Kidney (tissue), 14 donors: ENCODE data around the gene RHOF. TPM values are rescaled to one million over a fixed set of nuclear protein-coding genes. Genes with fewer than 3 reads are reported as not detected.

Experiments used
- DNase-seq, 5 donors: peaks; one replicate each; pipeline ENCODE4 v3.0.0-alpha.2; 2013 to 2020
- FAIRE-seq: peaks from 2 replicates; lab custom pipeline; 2012; peaks lifted over from hg19 to GRCh38; lab: Jason Lieb, UNC
- H3K27ac ChIP-seq, 2 donors: one replicate each; pipeline ENCODE4 v1.7.0; 2013; ENCODE audit warnings: low read depth in 2 of 2, low read length in 2 of 2, inconsistent platforms in 1 of 2
- H3K27me3 ChIP-seq: one replicate; pipeline ENCODE4 v1.7.1; 2013; ENCODE audit warnings: low read length, inconsistent platforms; ENCODE audit not compliant: control insufficient read depth, insufficient read depth
- H3K36me3 ChIP-seq, 3 donors: one replicate each; pipeline versions ENCODE4 v1.7.0 to v1.7.1; 2013; ENCODE audit warnings: low read length in 3 of 3, control low read depth in 1 of 3, inconsistent platforms in 1 of 3; ENCODE audit not compliant: insufficient read depth in 3 of 3, control insufficient read depth in 2 of 3
- H3K4me1 ChIP-seq, 3 donors: one replicate each; pipeline versions ENCODE4 v1.7.0 to v1.7.1; 2013; ENCODE audit warnings: low read length in 3 of 3, inconsistent platforms in 1 of 3, low read depth in 1 of 3; ENCODE audit not compliant: control insufficient read depth in 2 of 3, insufficient read depth in 2 of 3
- H3K4me3 ChIP-seq, 3 donors: one replicate each; pipeline versions ENCODE4 v1.7.0 to v1.8.1; 2013; ENCODE audit warnings: low read length in 3 of 3, control low read depth in 1 of 3, inconsistent platforms in 1 of 3
- H3K9ac ChIP-seq, 3 donors: one replicate each; pipeline versions ENCODE4 v1.7.0 to v1.7.1; 2013; ENCODE audit warnings: low read length in 3 of 3, control low read depth in 1 of 3, inconsistent platforms in 1 of 3
- H3K9me3 ChIP-seq, 3 donors: one replicate each; pipeline versions ENCODE4 v1.7.0 to v1.7.1; 2013; ENCODE audit warnings: low read length in 3 of 3, control low read depth in 1 of 3, inconsistent platforms in 1 of 3; ENCODE audit not compliant: control insufficient read depth in 2 of 3, insufficient read depth in 1 of 3
- intact Hi-C: fragments of 100-400 bp; cut with DNase I; formaldehyde crosslinking; loops from one replicate; pipeline ENCODE4 v1.11.1; 2022
- polyA plus RNA-seq: library from polyadenylated mRNA; stranded (reverse); fragments of 350-450 nt; fragmentation: Illumina TruSeq; extraction: RNeasy Lipid Tissue Mini Kit (QIAGEN cat#74804); gene quantifications from one replicate; pipeline ENCODE4 v1.2.3, GENCODE V29; 2014; ENCODE audit warnings: low read depth, low replicate concordance; ENCODE audit not compliant: insufficient read depth
- total RNA-seq: library from RNA; stranded (reverse); fragmentation: NEBNext Ultra II Directional; extraction: Animal tissue kit (Norgen Biotek cat#: 25700); gene quantifications from one replicate; pipeline ENCODE4 v1.2.1, GENCODE V29; 2021
- TF ChIP-seq, protein P1 (sequence below): IDR thresholded peaks from 3 replicates; pipeline ENCODE4 v1.5.1; 2012; ENCODE audit warnings: mild to moderate bottlenecking, moderate library complexity, borderline replicate concordance; ENCODE audit not compliant: insufficient read depth; ENCODE audit errors: extremely low read depth
- donor health status: control.
- donor health status: control.
- donor health status: control.
- donor health status: control.
- donor health status: control.
- donor health status: DM: yes; HTN: yes; CAD: no.
- donor health status: Normal renal cell carcinoma (clear cell type).

RHOF gene
- total and polyA plus RNA-seq, 2 donors from 2014 or later = 23.9 to 42.6 TPM

DNA sequence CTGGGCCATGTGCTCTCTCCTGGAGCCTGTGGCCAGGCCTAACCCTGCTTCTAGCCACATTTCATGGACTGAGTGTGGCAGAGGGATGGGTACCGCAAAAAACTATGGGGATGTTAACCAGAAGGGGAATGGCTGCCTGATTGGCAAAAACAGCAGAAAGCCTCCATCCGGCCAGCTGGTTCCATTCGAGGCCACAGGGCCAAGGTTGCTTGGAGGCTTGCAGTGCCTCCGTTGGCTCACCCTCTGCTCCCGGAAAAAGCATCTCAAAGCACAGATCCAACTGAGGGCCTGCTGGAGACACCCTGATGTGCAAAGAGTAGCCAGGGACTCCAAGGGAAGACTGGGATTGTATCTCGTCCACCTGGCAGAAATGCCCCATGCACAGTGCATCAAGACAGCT is 64.5 kb downstream of the RHOF start:
- Histone ChIP-seq H3K36me3 (no peaks in the 10 kb centered on the region), H3K4me1 (no peaks in the 10 kb centered on the region), H3K4me3 (no peak overlapping the region), H3K9me3 (no peaks in the 10 kb centered on the region), H3K27ac (no peak overlapping the region), H3K27me3 (no peaks in the 10 kb centered on the region), H3K9ac (no peak overlapping the region)
- intact Hi-C loops = no loop called here
- DNase-seq = no peak
- no peak for FAIRE-seq
- TF ChIP-seq, protein P1, sequence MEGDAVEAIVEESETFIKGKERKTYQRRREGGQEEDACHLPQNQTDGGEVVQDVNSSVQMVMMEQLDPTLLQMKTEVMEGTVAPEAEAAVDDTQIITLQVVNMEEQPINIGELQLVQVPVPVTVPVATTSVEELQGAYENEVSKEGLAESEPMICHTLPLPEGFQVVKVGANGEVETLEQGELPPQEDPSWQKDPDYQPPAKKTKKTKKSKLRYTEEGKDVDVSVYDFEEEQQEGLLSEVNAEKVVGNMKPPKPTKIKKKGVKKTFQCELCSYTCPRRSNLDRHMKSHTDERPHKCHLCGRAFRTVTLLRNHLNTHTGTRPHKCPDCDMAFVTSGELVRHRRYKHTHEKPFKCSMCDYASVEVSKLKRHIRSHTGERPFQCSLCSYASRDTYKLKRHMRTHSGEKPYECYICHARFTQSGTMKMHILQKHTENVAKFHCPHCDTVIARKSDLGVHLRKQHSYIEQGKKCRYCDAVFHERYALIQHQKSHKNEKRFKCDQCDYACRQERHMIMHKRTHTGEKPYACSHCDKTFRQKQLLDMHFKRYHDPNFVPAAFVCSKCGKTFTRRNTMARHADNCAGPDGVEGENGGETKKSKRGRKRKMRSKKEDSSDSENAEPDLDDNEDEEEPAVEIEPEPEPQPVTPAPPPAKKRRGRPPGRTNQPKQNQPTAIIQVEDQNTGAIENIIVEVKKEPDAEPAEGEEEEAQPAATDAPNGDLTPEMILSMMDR = no peak

Other genes with a start within 250 kb of the RHOF start
- 19.7 TPM for gene KDM2B, start 212.7 kb downstream of the RHOF start, total RNA-seq
- gene KDM2B, start 212.7 kb downstream of the RHOF start, polyA plus RNA-seq = 6.2 TPM
- 16.5 TPM for gene ORAI1, start 167.2 kb downstream of the RHOF start, total RNA-seq
- 18.2 TPM for gene ORAI1, start 167.2 kb downstream of the RHOF start, polyA plus RNA-seq
- 1.9 TPM for gene MORN3, start 124.0 kb downstream of the RHOF start, total RNA-seq
- gene MORN3, start 124.0 kb downstream of the RHOF start, polyA plus RNA-seq = 1.5 TPM
- 14.2 TPM for gene TMEM120B, start 80.9 kb downstream of the RHOF start, total RNA-seq
- gene TMEM120B, start 80.9 kb downstream of the RHOF start, polyA plus RNA-seq = 9.0 TPM
- 34.5 TPM for gene SETD1B, start 10.3 kb upstream of the RHOF start, total RNA-seq
- gene SETD1B, start 10.3 kb upstream of the RHOF start, polyA plus RNA-seq = 3.5 TPM
- gene HPD, start 65.2 kb upstream of the RHOF start, total RNA-seq = 4.6 TPM
- gene HPD, start 65.2 kb upstream of the RHOF start, polyA plus RNA-seq = 393 TPM
- 54.9 TPM for gene PSMD9, start 95.1 kb upstream of the RHOF start, total RNA-seq
- gene PSMD9, start 95.1 kb upstream of the RHOF start, polyA plus RNA-seq = 115 TPM
- gene CFAP251, start 124.9 kb upstream of the RHOF start, total RNA-seq = 10.8 TPM
- 2.9 TPM for gene CFAP251, start 124.9 kb upstream of the RHOF start, polyA plus RNA-seq
- 22.7 TPM for gene BCL7A, start 228.2 kb upstream of the RHOF start, total RNA-seq
- gene BCL7A, start 228.2 kb upstream of the RHOF start, polyA plus RNA-seq = 6.8 TPM